Heart right ventricle (tissue), 16 donors: Measurements from ENCODE around the gene KCNQ1. TPM values are rescaled to one million over a fixed set of nuclear protein-coding genes. Genes with fewer than 3 reads are reported as not detected.

ENCODE experiments used
- ATAC-seq, 8 donors: fragments of 200-7000 bp; cut with Tn5 transposase; one replicate each; pipeline ENCODE4 v1.9.1; 2020; ENCODE audit warnings: mild to moderate bottlenecking in 8 of 8, moderate library complexity in 8 of 8, moderate number of reproducible peaks in 1 of 8
- DNase-seq, 2 donors: peaks; one replicate each; pipeline ENCODE4 v3.0.0-alpha.2; 2020
- H3K27ac ChIP-seq, 10 donors: fragments of 200-600 bp; sonication (generic) in 2 of 10; one replicate each; pipeline versions ENCODE4 v1.5.0 to v1.8.0; 2020 to 2022; ENCODE audit warnings: mild to moderate bottlenecking in 3 of 10
- H3K27me3 ChIP-seq, 7 donors: fragments of 200-600 bp; one replicate each; pipeline ENCODE4 v1.8.0; 2021 to 2022; ENCODE audit warnings: mild to moderate bottlenecking in 2 of 7
- H3K36me3 ChIP-seq, 9 donors: fragments of 200-600 bp; sonication (generic) in 1 of 9; one replicate each; pipeline versions ENCODE4 v1.5.0 to v1.8.0; 2020 to 2022; ENCODE audit warnings: mild to moderate bottlenecking in 2 of 9
- H3K4me1 ChIP-seq, 9 donors: fragments of 200-600 bp; sonication (generic) in 1 of 9; one replicate each; pipeline versions ENCODE4 v1.5.0 to v1.8.0; 2020 to 2022; ENCODE audit warnings: mild to moderate bottlenecking in 4 of 9
- H3K4me3 ChIP-seq, 10 donors: fragments of 200-600 bp; sonication (generic) in 2 of 10; one replicate each; pipeline versions ENCODE4 v1.5.0 to v1.8.0; 2020 to 2022; ENCODE audit warnings: mild to moderate bottlenecking in 7 of 10, moderate library complexity in 2 of 10
- H3K9me3 ChIP-seq, 11 donors: fragments of 200-600 bp in 10 of 11; sonication (generic) in 2 of 11; one replicate each; pipeline versions ENCODE4 v1.5.0 to v1.8.0; 2013 to 2022; ENCODE audit warnings: mild to moderate bottlenecking in 2 of 11, control low read depth in 1 of 11, moderate library complexity in 1 of 11
- CTCF ChIP-seq, 9 donors: fragments of 200-600 bp; sonication (generic) in 2 of 9; IDR thresholded peaks; one replicate each; pipeline versions ENCODE4 v1.5.0 to v1.8.0; 2021 to 2022; ENCODE audit warnings: antibody characterized with exemption in 9 of 9, mild to moderate bottlenecking in 5 of 9, moderate library complexity in 1 of 9
- WGBS, 2 donors: extraction: QIAGEN DNeasy Blood & Tissue Kit; methylation state at CpG; one replicate each; pipeline ENCODE4 v1.1.7; 2013; ENCODE audit warnings: inconsistent platforms in 1 of 2; 5-methylcytosine and 5-hydroxymethylcytosine counted together
- intact Hi-C, 10 donors: fragments of 100-400 bp; cut with DNase I; formaldehyde crosslinking; loops; one replicate each; pipeline versions ENCODE4 v1.11.1 to v1.14.2; 2022
- polyA plus RNA-seq, 2 donors: library from polyadenylated mRNA; stranded (reverse); fragments of 200-250 nt; gene quantifications; one replicate each; pipeline ENCODE4 v1.2.3, GENCODE V29; 2013
- total RNA-seq, 10 donors: library from RNA; stranded (reverse); fragmentation: NEBNext Ultra II Directional in 3 of 10; extraction: Animal tissue kit (Norgen Biotek cat#: 25700) in 3 of 10; gene quantifications; one replicate each; pipeline versions ENCODE4 v1.2.1 to v1.2.4, GENCODE V29; 2021 to 2023
- donor health status: Arrhythmogenic right ventricular cardiomyopathy.
- donor health status: ischemic (EF 13 %, LVEDD 7.1; RV severe dilation, severe dysfunction).
- donor health status: healthy with polysubstance abuse.
- donor health status: DM: no; HTN: yes; CAD: no.
- donor health status: DM: no; HTN: no; CAD: no.
- donor health status: ischemic (EF 25% LVEDD 6.9; RV normal size, moderate dysfunction).
- donor health status: ischemic (EF 25% LVEDD 5.7; RV mildly dilated, moderate dysfunction).
- donor health status: healthy.
- donor health status: DM: yes; HTN: yes; CAD: no.
- donor health status: Ischemic cardiomyopathy.
- donor health status: ischemic (EF 35%, LVEDD 5.7; RV mildly dilated, moderate dysfunction).
- donor health status: nonischemic (EF 11% LVEDD 7.7; RV severe dilation, severe dysfunction).
- donor health status: DM: yes; HTN: yes; CAD: no.
- donor health status: PGD.
- donor health status: ischemic (EF 29% LVEDD 5.4; RV normal size, mild dysfunction).
- donor health status: nonischemic (EF 23%, LVEDD 6.1; RV moderate dilation, normal function).

The KCNQ1 gene
- total and polyA plus RNA-seq, 12 donors: 19.9 to 48.2 (median 33.7) TPM

GRCh38 chr11:2591805-2592204 is 147.0 kb downstream of the KCNQ1 start:
- Histone ChIP-seq H3K36me3 (peaks cover 0 to 21% (median 0%) of the 10 kb centered on the region in 9 donors), H3K27me3 (no peaks in the 10 kb centered on the region), H3K4me1 (no peaks in the 10 kb centered on the region), H3K4me3 (no peak overlapping the region), H3K27ac (no peak overlapping the region), H3K9me3 (peaks cover 0 to 10% (median 0%) of the 10 kb centered on the region in 11 donors)
- WGBS, 2 donors: 90 to 94% methylated on average over 10 of the region's 10 CpGs
- no peak for ATAC-seq
- TF ChIP-seq CTCF (IDR thresholded peaks at IDR 0.05): no peak
- peak in 1 of 2 donors; percentile 2 for DNase-seq
- intact Hi-C loops: no loop called here

DNA sequence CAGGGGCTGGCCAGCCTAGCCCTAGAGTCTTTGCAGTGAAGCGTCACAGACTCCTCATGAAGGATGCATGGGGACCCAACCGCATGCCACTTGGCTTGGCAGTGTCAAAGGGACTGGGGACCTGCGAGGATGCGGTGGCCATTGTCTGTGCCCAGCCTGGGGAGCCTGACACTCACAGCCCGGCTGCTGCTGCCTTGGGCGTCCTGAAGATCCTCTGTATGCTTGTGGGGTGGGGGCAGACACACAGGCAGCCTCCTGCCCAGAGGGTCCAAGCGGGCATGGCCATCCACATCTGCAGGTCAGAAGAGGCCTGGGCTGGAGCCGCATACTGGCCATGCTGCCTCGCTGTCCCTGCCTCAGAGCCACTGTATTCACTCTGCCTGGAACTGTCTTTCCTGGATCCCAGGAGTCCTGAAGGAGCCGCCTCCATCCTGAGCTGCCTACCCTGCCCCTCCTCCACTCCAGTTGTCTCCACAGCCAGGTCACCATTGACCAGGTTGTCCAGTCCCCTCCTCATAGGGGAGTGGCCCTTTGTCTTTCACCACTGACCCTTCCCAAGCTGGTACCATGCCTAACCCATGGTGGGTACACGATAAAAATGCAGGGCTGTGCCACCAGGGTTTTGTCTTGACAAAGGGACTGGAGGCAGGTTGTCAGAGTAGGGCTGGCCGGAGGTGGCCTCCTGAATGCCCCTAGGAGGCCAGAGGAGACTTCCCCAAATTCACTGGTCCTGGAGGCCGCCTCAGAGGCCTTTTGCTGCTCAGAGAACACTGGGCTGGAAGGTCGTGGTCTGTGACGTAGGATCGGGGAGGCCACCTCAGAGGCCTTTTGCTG is 148.0 kb downstream of the KCNQ1 start:
- H3K4me3 ChIP-seq: no peak overlapping the region
- ATAC-seq: peak in 1 of 8 donors; percentile 20
- peaks cover 0 to 21% (median 0%) of the 10 kb centered on the region in 9 donors for H3K36me3 ChIP-seq
- TF ChIP-seq CTCF (IDR thresholded peaks at IDR 0.05): no peak
- H3K4me1 ChIP-seq: no peaks in the 10 kb centered on the region
- H3K9me3 ChIP-seq: peaks cover 0 to 17% (median 2%) of the 10 kb centered on the region in 11 donors
- no peak overlapping the region for H3K27ac ChIP-seq
- peak in 1 of 2 donors; percentile 5 for DNase-seq
- H3K27me3 ChIP-seq: no peaks in the 10 kb centered on the region
- intact Hi-C loops: no loop called here
- WGBS, 2 donors: 96 to 97% methylated on average over 16 of the region's 16 CpGs

DNA sequence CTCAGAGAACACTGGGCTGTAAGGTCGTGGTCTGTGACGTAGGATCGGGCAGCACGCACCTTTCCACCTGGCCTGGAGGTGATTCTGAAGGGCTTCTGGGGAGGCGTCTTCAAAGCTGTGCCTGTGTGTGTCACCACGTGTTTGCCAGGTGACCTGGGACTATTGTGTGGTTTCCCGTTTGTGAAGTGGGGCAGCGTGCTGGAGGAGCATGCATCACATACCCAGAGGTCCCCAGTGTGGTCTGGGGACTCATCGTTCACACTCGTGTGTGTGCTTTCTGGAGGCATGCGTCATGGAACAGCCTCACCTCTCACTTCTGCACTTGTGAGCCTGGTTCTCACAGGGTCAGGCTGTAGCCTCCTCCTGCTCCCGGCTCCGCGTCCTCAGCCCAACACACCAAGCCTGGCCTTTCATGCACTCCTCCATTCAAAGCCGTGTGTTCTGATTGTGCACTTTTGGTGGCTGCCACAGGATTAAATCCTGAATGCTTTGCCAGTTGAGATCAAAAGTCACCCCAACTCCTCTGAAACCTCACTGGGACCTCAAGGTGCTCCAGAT is 148.7 kb downstream of the KCNQ1 start:
- no peak overlapping the region for H3K4me3 ChIP-seq
- H3K4me1 ChIP-seq: no peaks in the 10 kb centered on the region
- ATAC-seq: no peak
- no peak for DNase-seq
- intact Hi-C loops: no loop called here
- peaks cover 0 to 24% (median 9%) of the 10 kb centered on the region in 11 donors for H3K9me3 ChIP-seq
- 94 to 95% methylated on average over 15 of the region's 15 CpGs for WGBS, 2 donors
- H3K36me3 ChIP-seq: peaks cover 0 to 21% (median 0%) of the 10 kb centered on the region in 9 donors
- no peak for TF ChIP-seq CTCF (IDR thresholded peaks at IDR 0.05)
- H3K27ac ChIP-seq: no peak overlapping the region
- no peaks in the 10 kb centered on the region for H3K27me3 ChIP-seq

DNA sequence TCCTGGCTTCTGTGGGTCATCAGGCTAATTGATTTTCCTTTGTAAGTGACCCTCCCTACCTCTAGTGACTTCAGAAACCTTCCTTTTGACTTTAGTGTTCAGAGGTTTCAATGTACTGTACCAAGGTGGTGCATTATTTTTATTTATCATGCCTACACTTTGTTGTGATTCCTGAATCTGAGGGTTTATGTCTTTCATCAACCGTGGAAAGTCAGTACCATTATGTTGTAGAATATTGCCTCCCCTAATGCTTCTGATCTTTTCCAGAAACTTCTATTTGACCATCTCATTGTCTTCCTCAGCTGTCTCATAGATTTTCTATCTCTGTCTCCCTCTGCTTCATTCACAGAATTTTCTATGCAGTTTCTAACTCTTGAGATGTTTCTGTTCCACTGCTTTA is 149.5 kb downstream of the KCNQ1 start:
- Histone ChIP-seq H3K9me3 (peaks cover 0 to 28% (median 9%) of the 10 kb centered on the region in 11 donors), H3K4me1 (peaks cover 0 to under 1% (median 0%) of the 10 kb centered on the region in 9 donors), H3K4me3 (no peak overlapping the region), H3K27me3 (no peaks in the 10 kb centered on the region), H3K36me3 (peaks cover 0 to 15% (median 0%) of the 10 kb centered on the region in 9 donors), H3K27ac (no peak overlapping the region)
- WGBS, 2 donors: 98 to 100% methylated on average over 1 of the region's 1 CpG
- TF ChIP-seq CTCF (IDR thresholded peaks at IDR 0.05): no peak
- intact Hi-C loops: no loop called here
- DNase-seq: no peak
- no peak for ATAC-seq
